SK-N-MC (cell line): Measurements from ENCODE around the gene DDX3X.
"Not testable (repeated sequence)": the region's sequence is repeated elsewhere in the genome, so short reads cannot be mapped to it uniquely, and the experiment has no call there.

Experiments
- DNase-seq: peaks from one replicate; pipeline ENCODE4 v3.0.0-alpha.2; 2011; ENCODE audit warnings: low read depth, low spot score
- H3K27ac ChIP-seq: fragments of 200-600 bp; sonication (generic); 2 replicates; pipeline ENCODE4 v1.5.1; 2016; ENCODE audit warnings: mixed run types
- H3K36me3 ChIP-seq: fragments of 200-600 bp; sonication (generic); 2 replicates; pipeline ENCODE4 v1.6.1; 2017; ENCODE audit warnings: antibody characterized with exemption, low read length, mixed read lengths; ENCODE audit not compliant: insufficient read depth
- H3K4me3 ChIP-seq: fragments of 200-600 bp; sonication (generic); 2 replicates; pipeline ENCODE4 v1.5.1; 2016
- H3K9ac ChIP-seq: fragments of 200-600 bp; sonication (generic); 2 replicates; pipeline ENCODE4 v1.8.0; 2017; ENCODE audit warnings: mixed run types, mixed read lengths; ENCODE audit not compliant: insufficient read length
- H3K9me3 ChIP-seq: fragments of 200-600 bp; sonication (generic); 2 replicates; pipeline ENCODE4 v1.6.1; 2017; ENCODE audit warnings: low read depth, mild to moderate bottlenecking, antibody characterized with exemption, low read length, moderate library complexity, mixed read lengths
- EZH2 ChIP-seq: fragments of 200-600 bp; sonication (generic); IDR thresholded peaks from one replicate; pipeline ENCODE4 v1.6.1; 2017; ENCODE audit warnings: antibody characterized with exemption
- FOXP2 ChIP-seq: optimal IDR thresholded peaks from 2 replicates; pipeline ENCODE3; 2011; ENCODE audit warnings: mild to moderate bottlenecking, moderate library complexity; ENCODE audit not compliant: insufficient read depth; ENCODE audit errors: extremely low read length, control extremely low read depth
- POLR2AphosphoS5 ChIP-seq: IDR thresholded peaks from 2 replicates; pipeline ENCODE4 v1.6.1; 2012; ENCODE audit warnings: mild to moderate bottlenecking, low read depth, low read length, borderline replicate concordance

The DDX3X gene

DNA sequence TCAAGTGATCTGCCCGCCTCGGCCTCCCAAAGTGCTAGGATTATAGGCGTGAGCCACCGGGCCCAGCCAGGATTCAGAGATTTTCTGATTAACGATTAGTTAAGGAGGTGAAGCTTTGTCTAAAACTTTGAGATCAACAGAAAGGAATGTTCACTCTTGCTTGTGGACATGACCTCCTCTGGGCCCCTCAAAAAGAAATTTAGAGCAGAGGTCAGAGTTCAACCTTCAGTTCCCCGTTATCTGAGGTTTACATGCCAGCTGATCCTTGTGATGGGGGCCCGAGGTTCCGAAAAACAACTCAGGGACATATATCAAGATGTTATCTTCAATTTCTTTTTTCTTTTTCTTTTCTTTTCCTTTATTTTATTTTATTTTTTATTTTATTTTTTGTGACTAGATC, 54.6 kb downstream of the DDX3X start:
- DNase-seq: no peak
- TF ChIP-seq EZH2 (no peak), FOXP2 (no peak), POLR2AphosphoS5 (no peak)
- H3K9ac ChIP-seq: no peak overlapping the region
- H3K27ac ChIP-seq: no peak overlapping the region
- H3K36me3 ChIP-seq: no peaks in the 10 kb centered on the region
- H3K9me3 ChIP-seq: no peaks in the 10 kb centered on the region
- H3K4me3 ChIP-seq: no peak overlapping the region

DNA sequence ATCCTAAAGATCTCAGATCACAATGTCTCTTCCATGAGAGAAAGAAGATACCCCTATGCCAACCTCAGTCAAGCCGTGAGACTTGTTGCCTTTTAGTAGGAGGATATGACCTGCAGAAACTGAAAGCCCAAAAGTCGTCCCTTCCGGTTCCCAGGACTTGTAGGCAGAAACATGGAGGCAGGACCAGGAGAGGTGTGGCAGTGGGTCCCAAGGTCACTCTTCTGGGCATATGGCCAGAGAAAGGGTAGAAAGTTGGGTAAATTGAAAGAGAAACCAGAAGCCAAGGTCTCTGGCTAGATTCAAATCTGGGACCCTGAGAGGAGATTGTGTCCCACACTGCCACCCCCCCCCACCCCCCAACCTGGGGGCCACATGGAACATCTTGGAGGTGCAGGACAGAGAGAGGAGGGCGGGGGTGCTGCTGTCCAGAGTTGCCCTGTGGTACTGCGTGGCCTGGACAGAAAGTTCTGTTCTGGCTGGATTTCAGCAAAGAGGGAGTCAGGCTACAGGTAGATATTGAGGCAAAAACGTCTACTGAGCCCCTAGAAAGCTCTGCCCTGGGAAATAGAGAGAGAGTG, 55.4 kb downstream of the DDX3X start:
- no peak overlapping the region for H3K4me3 ChIP-seq
- no peaks in the 10 kb centered on the region for H3K36me3 ChIP-seq
- DNase-seq: no peak
- no peak overlapping the region for H3K9ac ChIP-seq
- no peak for TF ChIP-seq EZH2
- no peak for TF ChIP-seq FOXP2
- no peak for TF ChIP-seq POLR2AphosphoS5
- H3K27ac ChIP-seq: no peak overlapping the region
- H3K9me3 ChIP-seq: no peaks in the 10 kb centered on the region

- H3K27ac ChIP-seq, H3K9ac ChIP-seq, DNase-seq: not testable (repeated sequence)
Observed at GRCh38 chrX:41390576-41390975, 56.6 kb downstream of the DDX3X start.

GRCh38 chrX:41391606-41392005, 57.6 kb downstream of the DDX3X start:
- Histone ChIP-seq H3K9me3 (no peaks in the 10 kb centered on the region), H3K36me3 (no peaks in the 10 kb centered on the region), H3K4me3 (no peak overlapping the region), H3K27ac (no peak overlapping the region), H3K9ac (no peak overlapping the region)
- no peak for TF ChIP-seq POLR2AphosphoS5
- no peak for TF ChIP-seq EZH2
- no peak for TF ChIP-seq FOXP2
- no peak for DNase-seq

More at GRCh38 chrX:41390576-41390975, 56.6 kb downstream of the DDX3X start:
- H3K9me3 ChIP-seq, H3K36me3 ChIP-seq, H3K4me3 ChIP-seq: not testable (repeated sequence)

- TF ChIP-seq EZH2: no peak
- TF ChIP-seq POLR2AphosphoS5: no peak
- no peak for TF ChIP-seq FOXP2
- Histone ChIP-seq H3K9ac (no peak overlapping the region), H3K4me3 (no peak overlapping the region), H3K27ac (no peak overlapping the region), H3K9me3 (no peaks in the 10 kb centered on the region), H3K36me3 (no peaks in the 10 kb centered on the region)
- DNase-seq: no peak
Observed at GRCh38 chrX:41394293-41394692, 60.3 kb downstream of the DDX3X start.

- H3K36me3 ChIP-seq: no peaks in the 10 kb centered on the region
- TF ChIP-seq FOXP2 (no peak), EZH2 (no peak), POLR2AphosphoS5 (no peak)
Observed at GRCh38 chrX:41397219-41397618, 63.3 kb downstream of the DDX3X start.

DNA sequence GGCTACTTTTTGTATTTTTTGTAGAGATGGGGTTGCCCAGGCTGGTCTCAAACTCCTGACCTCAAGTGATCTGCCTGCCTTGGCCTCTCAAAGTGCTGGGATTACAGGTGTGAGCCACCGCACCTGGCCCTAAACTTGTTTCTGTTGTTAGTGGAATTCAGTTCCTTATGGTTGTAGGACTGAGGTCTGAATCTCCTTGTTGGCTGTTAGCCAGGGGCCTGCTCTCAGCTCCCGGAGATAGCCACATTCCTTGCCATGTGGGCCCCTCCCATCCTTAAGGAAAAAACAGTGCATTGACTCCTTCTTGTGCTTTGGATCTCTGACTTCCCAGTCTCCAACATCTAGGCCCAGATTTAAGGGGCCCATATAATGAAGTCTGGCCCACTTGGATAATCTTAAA, 63.8 kb downstream of the DDX3X start:
- H3K9ac ChIP-seq: no peak overlapping the region
- H3K36me3 ChIP-seq: no peaks in the 10 kb centered on the region
- H3K27ac ChIP-seq: no peak overlapping the region
- no peak for TF ChIP-seq POLR2AphosphoS5
- TF ChIP-seq EZH2: no peak
- TF ChIP-seq FOXP2: no peak
- no peak for DNase-seq
- no peaks in the 10 kb centered on the region for H3K9me3 ChIP-seq
- H3K4me3 ChIP-seq: no peak overlapping the region

More at GRCh38 chrX:41397219-41397618, 63.3 kb downstream of the DDX3X start:
- Histone ChIP-seq H3K9ac (no peak overlapping the region), H3K27ac (no peak overlapping the region), H3K9me3 (no peaks in the 10 kb centered on the region), H3K4me3 (no peak overlapping the region)
- DNase-seq: no peak

DNA sequence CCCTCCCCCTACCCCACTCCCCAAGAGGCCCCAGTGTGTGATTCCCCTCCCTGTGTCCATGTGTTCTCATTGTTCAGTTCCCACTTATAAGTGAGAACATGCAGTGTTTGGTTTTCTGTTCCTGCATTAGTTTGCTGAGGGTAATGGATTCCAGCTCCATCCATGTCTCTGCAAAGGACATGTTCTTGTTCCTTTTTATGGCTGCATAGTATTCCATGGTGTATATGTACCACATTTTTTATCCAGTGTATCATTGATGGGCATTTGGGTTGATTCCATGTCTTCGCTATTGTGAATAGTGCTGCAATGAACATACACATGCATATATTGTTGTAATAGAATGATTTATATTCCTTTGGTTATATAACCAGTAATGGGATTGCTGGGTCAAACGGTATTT, 68.6 kb downstream of the DDX3X start:
- not testable (repeated sequence) for DNase-seq, H3K9ac ChIP-seq, H3K36me3 ChIP-seq, H3K9me3 ChIP-seq, H3K4me3 ChIP-seq, H3K27ac ChIP-seq

DNA sequence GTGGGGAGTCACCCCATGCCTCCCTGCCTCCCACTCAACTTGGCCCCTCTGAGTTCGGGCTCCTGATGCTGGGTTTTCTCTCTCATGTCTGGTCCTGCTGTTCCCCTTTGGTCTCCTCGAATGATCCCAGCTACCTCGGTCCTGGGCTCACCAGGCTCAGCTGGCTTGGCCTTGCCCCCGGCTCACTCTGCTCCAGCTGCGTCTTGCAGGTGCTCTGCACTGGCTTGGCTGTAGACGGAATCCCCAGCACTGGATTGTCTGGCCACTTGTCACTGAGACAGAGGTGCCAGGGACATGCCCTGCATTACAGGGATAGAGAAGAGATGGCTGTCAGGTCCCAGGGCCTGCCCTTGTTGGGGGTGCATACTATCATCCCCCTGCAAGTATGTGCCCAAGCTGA, 71.6 kb downstream of the DDX3X start:
- no peak for TF ChIP-seq POLR2AphosphoS5
- TF ChIP-seq FOXP2: no peak
- no peak for TF ChIP-seq EZH2
- Histone ChIP-seq H3K27ac (no peak overlapping the region), H3K36me3 (no peaks in the 10 kb centered on the region), H3K4me3 (no peak overlapping the region), H3K9ac (no peak overlapping the region), H3K9me3 (no peaks in the 10 kb centered on the region)
- no peak for DNase-seq
